Measurements from ENCODE around the gene PSRC1.

The PSRC1 gene

GRCh38 chr1:109271458-109271857, 11.5 kb downstream of the PSRC1 start:
- DNase-seq, result no peak

GRCh38 chr1:109270623-109271317, 12.2 kb downstream of the PSRC1 start:
- DNase-seq, result no peak

GRCh38 chr1:109269981-109270622, 12.8 kb downstream of the PSRC1 start:
- DNase-seq, result no peak

DNA sequence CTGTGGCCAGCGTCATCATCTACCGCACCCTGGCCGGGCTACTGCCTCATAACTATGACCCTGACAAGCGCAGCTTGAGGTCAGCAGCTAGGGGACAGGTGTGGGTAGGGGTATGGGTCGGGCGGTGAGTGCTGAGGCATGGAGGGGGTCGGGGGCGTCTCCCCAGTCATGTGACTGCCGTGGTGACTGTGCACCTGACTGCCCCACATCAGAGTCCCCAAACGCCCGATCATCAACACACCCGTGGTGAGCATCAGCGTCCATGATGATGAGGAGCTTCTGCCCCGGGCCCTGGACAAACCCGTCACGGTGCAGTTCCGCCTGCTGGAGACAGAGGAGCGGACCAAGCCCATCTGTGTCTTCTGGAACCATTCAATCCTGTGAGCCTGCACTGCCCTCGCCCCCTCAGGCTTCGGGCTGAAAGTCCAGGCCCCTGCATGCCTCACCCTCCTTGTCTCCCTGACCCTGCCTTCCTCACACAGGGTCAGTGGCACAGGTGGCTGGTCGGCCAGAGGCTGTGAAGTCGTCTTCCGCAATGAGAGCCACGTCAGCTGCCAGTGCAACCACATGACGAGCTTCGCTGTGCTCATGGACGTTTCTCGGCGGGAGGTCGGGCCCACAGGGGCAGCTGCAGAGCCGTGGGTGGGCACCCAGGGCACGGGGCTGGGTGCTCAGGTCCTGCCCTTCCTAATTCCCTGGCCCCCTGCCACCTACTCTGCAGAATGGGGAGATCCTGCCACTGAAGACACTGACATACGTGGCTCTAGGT, 13.5 kb downstream of the PSRC1 start:
- DNase-seq, result no peak

GRCh38 chr1:109268431-109269211, 14.3 kb downstream of the PSRC1 start:
- DNase-seq, result no peak

DNA sequence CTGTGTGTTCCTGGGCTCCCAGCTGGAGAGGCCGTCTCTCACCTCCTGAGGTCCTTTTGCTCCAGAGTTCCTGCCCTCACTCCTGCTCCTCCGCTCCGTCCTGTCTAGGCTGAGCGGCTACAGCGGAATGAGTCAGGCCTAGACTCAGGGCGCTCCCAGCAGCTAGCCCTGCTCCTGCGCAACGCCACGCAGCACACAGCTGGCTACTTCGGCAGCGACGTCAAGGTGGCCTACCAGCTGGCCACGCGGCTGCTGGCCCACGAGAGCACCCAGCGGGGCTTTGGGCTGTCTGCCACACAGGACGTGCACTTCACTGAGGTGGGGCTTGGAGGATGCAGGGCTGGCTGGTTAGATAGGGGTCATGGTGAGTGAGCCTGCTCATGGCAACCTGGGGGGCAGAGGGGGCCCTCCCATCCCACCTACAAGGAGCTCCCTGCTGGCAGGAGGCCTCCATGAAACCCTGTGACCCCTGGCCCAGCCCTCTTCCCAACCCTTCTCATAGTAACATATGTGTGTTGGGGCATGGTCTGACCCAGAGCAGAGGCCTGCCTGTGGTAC, 15.1 kb downstream of the PSRC1 start:
- no peak for DNase-seq

- no peak for DNase-seq
Measured at GRCh38 chr1:109266965-109267364, 16.0 kb downstream of the PSRC1 start.

- DNase-seq, result no peak
Measured at GRCh38 chr1:109265741-109266330, 17.1 kb downstream of the PSRC1 start.

DNA sequence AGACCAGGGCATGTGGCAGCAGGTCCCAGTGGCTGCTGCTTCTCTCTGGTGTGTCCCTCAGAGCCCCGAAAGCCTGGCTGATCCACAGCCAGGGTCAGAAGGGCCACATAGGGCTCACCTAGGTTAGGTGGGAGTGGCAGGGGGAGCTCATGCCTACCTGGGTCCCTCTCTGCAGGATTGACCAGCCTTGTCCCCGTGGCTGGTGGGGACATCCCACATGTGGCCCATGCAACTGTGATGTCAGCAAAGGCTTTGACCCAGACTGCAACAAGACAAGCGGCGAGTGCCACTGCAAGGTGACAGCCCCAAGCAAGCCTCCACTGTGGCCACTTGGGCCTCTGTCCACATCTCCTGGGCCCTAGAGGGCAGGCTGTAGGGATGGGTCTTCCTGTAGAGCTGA, 17.9 kb downstream of the PSRC1 start:
- no peak for DNase-seq

DNA sequence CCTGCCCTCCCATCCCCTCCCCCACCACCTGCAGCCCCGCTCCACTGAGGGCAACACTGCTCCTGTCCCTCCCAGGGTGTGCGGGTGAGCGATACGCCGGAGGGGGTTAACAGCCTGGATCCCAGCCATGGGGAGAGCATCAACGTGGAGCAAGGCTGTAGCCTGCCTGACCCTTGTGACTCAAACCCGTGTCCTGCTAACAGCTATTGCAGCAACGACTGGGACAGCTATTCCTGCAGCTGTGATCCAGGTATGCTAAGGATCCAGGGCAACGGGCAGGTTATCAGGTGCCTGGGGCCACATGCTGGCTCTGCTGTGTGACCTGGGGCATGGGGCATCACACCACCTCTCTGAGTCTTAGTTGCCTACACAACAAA, 18.6 kb downstream of the PSRC1 start:
- DNase-seq, result no peak

DNA sequence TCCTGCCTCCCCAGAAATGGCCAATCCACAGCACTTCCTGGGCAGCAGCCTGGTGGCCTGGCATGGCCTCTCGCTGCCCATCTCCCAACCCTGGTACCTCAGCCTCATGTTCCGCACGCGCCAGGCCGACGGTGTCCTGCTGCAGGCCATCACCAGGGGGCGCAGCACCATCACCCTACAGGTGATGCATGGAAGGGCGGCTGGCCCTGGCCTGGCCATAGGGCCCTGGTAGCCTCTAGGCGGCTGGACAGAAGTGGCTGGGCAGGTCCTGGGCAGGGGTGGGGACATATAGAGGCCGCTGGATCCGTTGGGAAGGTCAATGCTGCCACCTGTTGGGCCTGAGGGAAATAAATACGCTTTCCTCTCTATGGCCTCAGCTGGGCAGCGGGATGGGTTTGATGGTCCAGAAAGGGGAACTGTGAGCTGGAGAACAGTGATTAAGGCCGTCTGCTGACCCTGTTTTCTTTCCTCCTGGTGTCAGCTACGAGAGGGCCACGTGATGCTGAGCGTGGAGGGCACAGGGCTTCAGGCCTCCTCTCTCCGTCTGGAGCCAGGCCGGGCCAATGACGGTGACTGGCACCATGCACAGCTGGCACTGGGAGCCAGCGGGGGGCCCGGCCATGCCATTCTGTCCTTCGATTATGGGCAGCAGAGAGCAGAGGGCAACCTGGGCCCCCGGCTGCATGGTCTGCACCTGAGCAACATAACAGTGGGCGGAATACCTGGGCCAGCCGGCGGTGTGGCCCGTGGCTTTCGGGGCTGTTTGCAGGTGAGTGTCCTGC, 19.2 kb downstream of the PSRC1 start:
- DNase-seq, result no peak

DNA sequence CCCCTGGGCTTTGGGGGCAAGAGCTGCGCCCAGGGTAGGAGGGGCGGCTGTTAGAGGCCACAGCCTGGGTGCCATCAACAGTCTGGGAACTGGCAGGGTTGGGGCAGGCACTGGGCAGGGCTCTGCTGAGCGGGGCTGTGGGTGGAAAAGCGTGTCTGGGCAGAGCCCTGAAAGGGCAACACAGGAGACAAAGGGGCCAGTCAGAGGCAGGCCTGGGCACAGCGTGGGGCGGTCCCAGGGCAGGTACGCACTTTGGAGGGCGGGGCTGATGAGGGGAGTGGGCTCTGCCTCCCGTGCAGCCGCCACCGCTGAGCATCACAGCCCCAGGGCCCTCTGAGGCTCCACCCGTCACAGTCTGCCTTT, 19.7 kb downstream of the PSRC1 start:
- DNase-seq, result no peak

GRCh38 chr1:109262231-109263055, 20.5 kb downstream of the PSRC1 start:
- DNase-seq, result no peak

DNA sequence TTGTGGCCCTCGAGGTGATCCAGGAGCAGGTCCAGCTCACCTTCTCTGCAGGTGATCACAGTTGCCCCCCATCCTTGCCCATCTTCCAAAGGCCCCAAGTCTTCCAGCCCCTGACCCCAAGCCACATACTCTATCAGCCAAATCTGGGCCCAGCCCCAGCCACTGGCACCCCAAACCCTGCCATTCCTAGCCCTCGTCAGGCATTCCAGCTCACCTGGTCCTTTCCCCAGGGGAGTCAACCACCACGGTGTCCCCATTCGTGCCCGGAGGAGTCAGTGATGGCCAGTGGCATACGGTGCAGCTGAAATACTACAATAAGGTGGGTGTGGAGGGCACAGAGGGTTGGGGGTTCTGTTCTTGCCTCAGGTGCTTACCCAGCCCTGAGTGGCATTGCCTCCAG, 21.4 kb downstream of the PSRC1 start:
- DNase-seq, result no peak

- no peak for DNase-seq
Measured at GRCh38 chr1:109261006-109261405, 21.9 kb downstream of the PSRC1 start.

DNA sequence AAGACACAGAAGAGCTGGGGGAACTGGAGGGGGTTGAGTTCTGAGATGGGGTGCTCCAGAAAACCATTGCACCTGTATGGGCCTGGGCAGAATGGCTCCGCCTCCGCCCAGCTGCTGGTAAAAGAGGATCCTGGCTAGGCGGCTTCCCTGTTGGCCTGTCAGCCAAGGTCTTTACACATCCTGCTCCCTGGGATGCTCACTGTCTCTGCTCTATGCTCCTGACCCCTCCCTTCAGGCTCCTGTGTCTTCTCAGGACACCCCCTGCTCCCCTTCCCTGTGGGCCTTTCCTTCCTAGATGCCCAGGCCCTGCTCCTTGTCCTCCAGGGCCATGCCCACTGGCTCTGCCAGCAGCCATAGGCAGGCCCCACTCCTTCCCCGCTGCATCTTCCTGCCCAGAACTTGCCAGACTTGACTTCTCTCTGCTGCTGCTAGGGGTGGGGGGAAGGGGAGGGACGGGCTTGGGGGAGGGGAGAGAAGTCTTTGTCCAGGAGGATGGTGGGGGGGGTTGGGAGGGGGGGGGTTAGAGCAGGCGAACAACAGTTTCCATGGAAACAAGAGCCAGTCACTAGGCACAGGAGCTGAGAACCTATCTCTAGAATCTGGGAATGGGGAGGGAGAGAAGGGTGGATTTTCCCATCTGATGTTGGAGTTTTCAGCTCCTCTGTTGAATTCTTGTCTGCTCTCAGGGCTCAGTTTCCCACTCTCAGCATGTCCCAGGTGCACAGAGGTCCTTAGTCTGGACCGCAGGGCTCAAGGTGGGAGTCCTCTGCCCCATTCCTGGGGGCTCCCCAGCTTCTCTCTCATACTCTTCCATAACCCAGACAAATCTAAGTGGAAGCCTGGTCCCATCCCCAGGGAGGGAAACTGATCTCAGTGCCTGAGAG, 23.0 kb downstream of the PSRC1 start:
- no peak for DNase-seq

DNA sequence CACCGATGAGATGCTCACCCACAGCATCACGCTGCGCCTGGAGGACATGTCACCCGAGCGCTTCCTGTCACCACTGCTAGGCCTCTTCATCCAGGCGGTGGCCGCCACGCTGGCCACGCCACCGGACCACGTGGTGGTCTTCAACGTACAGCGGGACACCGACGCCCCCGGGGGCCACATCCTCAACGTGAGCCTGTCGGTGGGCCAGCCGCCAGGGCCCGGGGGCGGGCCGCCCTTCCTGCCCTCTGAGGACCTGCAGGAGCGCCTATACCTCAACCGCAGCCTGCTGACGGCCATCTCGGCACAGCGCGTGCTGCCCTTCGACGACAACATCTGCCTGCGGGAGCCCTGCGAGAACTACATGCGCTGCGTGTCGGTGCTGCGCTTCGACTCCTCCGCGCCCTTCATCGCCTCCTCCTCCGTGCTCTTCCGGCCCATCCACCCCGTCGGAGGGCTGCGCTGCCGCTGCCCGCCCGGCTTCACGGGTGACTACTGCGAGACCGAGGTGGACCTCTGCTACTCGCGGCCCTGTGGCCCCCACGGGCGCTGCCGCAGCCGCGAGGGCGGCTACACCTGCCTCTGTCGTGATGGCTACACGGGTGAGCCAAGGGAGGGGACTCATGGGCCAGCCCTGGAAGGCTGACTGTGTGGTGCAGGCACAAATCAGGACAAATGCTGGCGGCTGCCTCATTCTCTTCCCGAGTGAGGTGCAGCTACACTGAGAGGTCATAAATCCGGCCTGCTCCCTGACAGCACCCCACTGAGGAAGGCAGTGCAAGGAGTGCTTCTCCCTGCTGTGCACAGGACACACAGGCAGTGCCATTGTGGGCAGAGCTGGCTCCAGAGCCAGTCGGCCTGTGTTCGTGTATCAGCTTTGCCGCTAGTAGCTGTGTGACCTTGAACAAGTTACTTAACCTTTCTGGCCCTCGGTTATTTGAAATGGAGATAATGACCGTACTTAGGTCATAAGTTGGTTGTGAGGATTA, 24.2 kb downstream of the PSRC1 start:
- DNase-seq, result no peak

DNA sequence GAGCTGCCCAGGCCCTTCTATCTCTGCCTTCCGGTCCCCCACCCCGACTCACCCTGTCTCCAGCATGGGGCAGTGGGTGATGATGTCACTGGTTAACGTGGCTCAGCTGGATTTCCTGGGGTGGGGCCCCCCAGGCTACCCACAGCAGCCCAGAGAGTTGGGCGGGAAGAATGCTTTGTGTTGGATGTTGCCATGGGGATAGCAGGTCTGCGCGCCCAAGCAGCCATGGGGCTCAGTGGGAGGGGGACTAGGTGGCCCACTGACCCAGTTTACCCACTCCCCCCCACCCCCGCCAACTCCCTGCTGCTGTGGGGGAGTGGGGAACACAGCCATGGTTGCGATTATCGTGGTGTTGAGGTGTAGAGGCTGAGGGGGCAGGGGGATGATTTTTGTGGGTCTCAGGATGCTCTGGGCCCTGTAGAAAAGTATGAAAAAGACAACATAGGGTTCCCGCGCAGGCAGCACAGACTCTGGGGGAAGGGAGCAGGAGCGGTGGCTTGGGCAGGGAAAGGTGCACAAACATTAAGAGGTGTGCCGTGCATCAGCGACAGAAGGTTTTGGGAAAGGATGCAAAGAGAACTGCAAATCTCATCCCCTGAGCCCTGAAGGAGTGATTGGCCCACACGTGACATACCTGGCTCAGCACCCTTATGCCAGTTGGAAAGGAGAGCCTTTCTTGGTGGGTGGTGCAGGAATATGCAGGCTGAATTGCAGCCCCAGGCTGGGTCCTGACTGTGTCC, 25.1 kb downstream of the PSRC1 start:
- no peak for DNase-seq

Measured in NCI-H524 treated with DMSO at 0.1 percent for 48 hours (cell line).